ENCODE results near the gene PPP1R3D. TPM values are rescaled to one million over a fixed set of nuclear protein-coding genes. Genes with fewer than 3 reads are reported as not detected.
A peak's percentile ranks its signal among the peaks of the same experiment; 100 is the strongest.

Gene PPP1R3D
- total and polyA plus RNA-seq, 2 of the 13 experiments (the other 11 are each of a cell fraction or from before 2014, with no cell fraction given): 1.2 to 3.7 TPM

- TF ChIP-seq PBX2 (CRISPR knock-in tag; IDR thresholded peaks at IDR 0.05): no peak
- peak; percentile 55; the same call in 1 of the 2 replicates for TF ChIP-seq ZNF782 (CRISPR knock-in tag; IDR thresholded peaks at IDR 0.05; ENCODE audit: borderline replicate concordance)
- peak; percentile 71 for TF ChIP-seq SKI (IDR thresholded peaks at IDR 0.05; ENCODE audit: partially characterized antibody)
- 0 out of 2 replicates have a peak, but pooled peaks have one; percentile 13 for TF ChIP-seq KDM3A (CRISPR knock-in tag; IDR thresholded peaks at IDR 0.05; ENCODE audit: low read depth)
- TF ChIP-seq RELA (CRISPR knock-in tag; IDR thresholded peaks at IDR 0.05): no peak
- peak; percentile 91 for TF ChIP-seq ZNF547 (CRISPR knock-in tag; IDR thresholded peaks at IDR 0.05)
- peak; percentile 78 to 80; a peak in 3 of 4 replicates for TF ChIP-seq HMGXB4 (CRISPR knock-in tag; IDR thresholded peaks at IDR 0.05; ENCODE audit: borderline replicate concordance in 1 of 2, low read depth in 1 of 2)
- TF ChIP-seq ZSCAN9 (CRISPR knock-in tag; IDR thresholded peaks at IDR 0.05; ENCODE audit: borderline replicate concordance): no peak
- peak; percentile 84; the same call in 1 of the 2 replicates for TF ChIP-seq ZNF572 (CRISPR knock-in tag; IDR thresholded peaks at IDR 0.05)
- no peak for TF ChIP-seq CENPX (CRISPR knock-in tag; IDR thresholded peaks at IDR 0.05)
- 0 out of 2 replicates have a peak, but pooled peaks have one; percentile 70 for TF ChIP-seq SMAD9 (CRISPR knock-in tag; IDR thresholded peaks at IDR 0.05)
- peak; percentile 81 for TF ChIP-seq SP4 (CRISPR knock-in tag; IDR thresholded peaks at IDR 0.05)
- no peak; the same call in 1 of the 2 replicates for TF ChIP-seq MAF1 (CRISPR knock-in tag; IDR thresholded peaks at IDR 0.05; ENCODE audit: borderline replicate concordance)
- peak; percentile 82 for TF ChIP-seq KAT8 (CRISPR knock-in tag; IDR thresholded peaks at IDR 0.05)
- peak; percentile 23; the same call in 1 of the 2 replicates for TF ChIP-seq MNT (IDR thresholded peaks at IDR 0.05)
- no peak for TF ChIP-seq ZNF773 (CRISPR knock-in tag; IDR thresholded peaks at IDR 0.05; ENCODE audit: borderline replicate concordance)
- TF ChIP-seq NR0B2 (CRISPR knock-in tag; IDR thresholded peaks at IDR 0.05): peak; percentile 94
- peak; percentile 75; the same call in 1 of the 2 replicates for TF ChIP-seq ZNF512B (CRISPR knock-in tag; IDR thresholded peaks at IDR 0.05; ENCODE audit: borderline replicate concordance)
- no peak for TF ChIP-seq TRIM22 (IDR thresholded peaks at IDR 0.05)
- no peak for TF ChIP-seq RFXANK (CRISPR knock-in tag; IDR thresholded peaks at IDR 0.05)
Observed at GRCh38 chr20:59940129-59940955, at the start of gene PPP1R3D, which contains the start of gene FAM217B (continued).

Data from HepG2 (cell line).